Spleen (tissue), 11 donors: ENCODE results near the gene ARHGAP19. TPM values are rescaled to one million over a fixed set of nuclear protein-coding genes. Genes with fewer than 3 reads are reported as not detected.
A peak's percentile ranks its signal among the peaks of the same experiment; 100 is the strongest.

Experiments
- DNase-seq: peaks from one replicate; pipeline ENCODE4 v3.0.0-alpha.2; 2020
- H3K27ac ChIP-seq, 8 donors: fragments of 200-600 bp; sonication (generic) in 7 of 8; 1 replicate in 4 of 8; 2 replicates in 4 of 8; pipeline versions ENCODE4 v1.5.0 to v1.8.0; 2016 to 2021; ENCODE audit warnings: inconsistent platforms in 4 of 8, mild to moderate bottlenecking in 4 of 8, moderate library complexity in 1 of 8
- H3K27me3 ChIP-seq, 7 donors: fragments of 200-600 bp; sonication (generic) in 6 of 7; replicated peaks in 1 of 7; 1 replicate in 4 of 7; 2 replicates in 3 of 7; pipeline versions ENCODE4 v1.5.0 to v1.8.0; 2016 to 2021; ENCODE audit warnings: inconsistent platforms in 3 of 7, mild to moderate bottlenecking in 1 of 7
- H3K36me3 ChIP-seq, 6 donors: fragments of 200-600 bp; sonication (generic) in 5 of 6; 1 replicate in 4 of 6; 2 replicates in 2 of 6; pipeline versions ENCODE4 v1.5.0 to v1.8.0; 2016 to 2021; ENCODE audit warnings: inconsistent platforms in 2 of 6
- H3K4me1 ChIP-seq, 6 donors: fragments of 200-600 bp; sonication (generic) in 5 of 6; 1 replicate in 3 of 6; 2 replicates in 3 of 6; pipeline versions ENCODE4 v1.5.0 to v1.8.0; 2016 to 2021; ENCODE audit warnings: inconsistent platforms in 3 of 6
- H3K4me3 ChIP-seq, 8 donors: fragments of 200-600 bp; sonication (generic) in 7 of 8; 1 replicate in 4 of 8; 2 replicates in 4 of 8; pipeline versions ENCODE4 v1.5.0 to v1.8.0; 2016 to 2021; ENCODE audit warnings: inconsistent platforms in 4 of 8, mild to moderate bottlenecking in 4 of 8, moderate library complexity in 2 of 8
- H3K9me3 ChIP-seq, 8 donors: fragments of 200-600 bp; sonication (generic) in 7 of 8; 1 replicate in 4 of 8; 2 replicates in 4 of 8; pipeline versions ENCODE4 v1.5.0 to v1.8.0; 2016 to 2021; ENCODE audit warnings: inconsistent platforms in 4 of 8
- POLR2A ChIP-seq, 3 donors: fragments of 450-650 bp; IDR thresholded peaks; one replicate each; pipeline ENCODE4 v1.5.1; 2017; ENCODE audit warnings: antibody characterized with exemption in 3 of 3, mild to moderate bottlenecking in 1 of 3
- POLR2AphosphoS5 ChIP-seq, 3 donors: sonication (generic); formaldehyde crosslinking; IDR thresholded peaks; one replicate each; pipeline ENCODE4 v1.5.1; 2017; ENCODE audit warnings: antibody characterized with exemption in 3 of 3
- WGBS, 5 donors: extraction: QIAGEN DNeasy Blood & Tissue Kit in 3 of 5; methylation state at CpG; one replicate each; pipeline versions ENCODE4 v1.1.5 to v1.1.7; 2013 to 2018; 5-methylcytosine and 5-hydroxymethylcytosine counted together
- intact Hi-C: fragments of 100-400 bp; cut with DNase I; formaldehyde crosslinking; loops from one replicate; pipeline ENCODE4 v1.15.0; 2023; ENCODE audit warnings: low total_unique reads
- polyA plus RNA-seq, 3 donors: library from polyadenylated mRNA; stranded (reverse); fragments of 200-250 nt; gene quantifications; one replicate each; pipeline ENCODE4 v1.2.1, GENCODE V29; 2013
- total RNA-seq, 7 donors: library from RNA; depleted of rRNA in 3 of 7; stranded (reverse); fragments of >200 nt in 3 of 7; fragmentation: NEBNext Ultra II Directional in 4 of 7; extraction: Animal tissue kit (Norgen Biotek cat#: 25700) in 4 of 7; gene quantifications; one replicate each; pipeline versions ENCODE4 v1.1.0 to v1.2.1, GENCODE V29; 2016 to 2021
- TF ChIP-seq, protein P1 (sequence below), 11 experiments: fragments of 200-600 bp in 7 of 11; fragments of 450-650 bp in 4 of 11; sonication (generic) in 4 of 11; IDR thresholded peaks in 8 of 11; conservative IDR thresholded peaks in 3 of 11; 1 replicate in 7 of 11; 2 replicates in 4 of 11; pipeline versions ENCODE4 v1.4.0 to v1.8.0; 2016 to 2021; ENCODE audit warnings: antibody characterized with exemption in 11 of 11, inconsistent platforms in 4 of 11, mild to moderate bottlenecking in 1 of 11
- donor health status: healthy with polysubstance abuse.
- donor health status: DM: no; HTN: no; CAD: no; lungs with moderate emphysema.
- donor health status: DM: no; HTN: no; CAD: no.
- donor health status: Bipolar disorder and iron deficiency.
- donor health status: healthy.
- donor health status: DM: no; HTN: no; CAD: no.
- donor health status: DM: yes; HTN: yes; CAD: no.

Gene ARHGAP19
- total and polyA plus RNA-seq, 10 donors = 3.1 to 35.3 (median 25.1) TPM

GRCh38 chr10:97336942-97337831, 44.8 kb upstream of the ARHGAP19 start:
- 61 to 75% (median 69%) methylated on average over 11 of the region's 11 CpGs for WGBS, 5 donors
- no peak overlapping the region for H3K4me3 ChIP-seq
- no peaks in the 10 kb centered on the region for H3K9me3 ChIP-seq
- TF ChIP-seq, protein P1, sequence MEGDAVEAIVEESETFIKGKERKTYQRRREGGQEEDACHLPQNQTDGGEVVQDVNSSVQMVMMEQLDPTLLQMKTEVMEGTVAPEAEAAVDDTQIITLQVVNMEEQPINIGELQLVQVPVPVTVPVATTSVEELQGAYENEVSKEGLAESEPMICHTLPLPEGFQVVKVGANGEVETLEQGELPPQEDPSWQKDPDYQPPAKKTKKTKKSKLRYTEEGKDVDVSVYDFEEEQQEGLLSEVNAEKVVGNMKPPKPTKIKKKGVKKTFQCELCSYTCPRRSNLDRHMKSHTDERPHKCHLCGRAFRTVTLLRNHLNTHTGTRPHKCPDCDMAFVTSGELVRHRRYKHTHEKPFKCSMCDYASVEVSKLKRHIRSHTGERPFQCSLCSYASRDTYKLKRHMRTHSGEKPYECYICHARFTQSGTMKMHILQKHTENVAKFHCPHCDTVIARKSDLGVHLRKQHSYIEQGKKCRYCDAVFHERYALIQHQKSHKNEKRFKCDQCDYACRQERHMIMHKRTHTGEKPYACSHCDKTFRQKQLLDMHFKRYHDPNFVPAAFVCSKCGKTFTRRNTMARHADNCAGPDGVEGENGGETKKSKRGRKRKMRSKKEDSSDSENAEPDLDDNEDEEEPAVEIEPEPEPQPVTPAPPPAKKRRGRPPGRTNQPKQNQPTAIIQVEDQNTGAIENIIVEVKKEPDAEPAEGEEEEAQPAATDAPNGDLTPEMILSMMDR (IDR thresholded peaks at IDR 0.05 in 8 of 11, conservative IDR thresholded peaks at IDR 0.05 in 3 of 11) = no peak
- TF ChIP-seq POLR2AphosphoS5 (IDR thresholded peaks at IDR 0.05) (no peak), POLR2A (IDR thresholded peaks at IDR 0.05) (no peak)
- intact Hi-C loops = no loop called here
- peak overlapping the region in 3 of 8 donors; percentile 20 to 100 (median 99) for H3K27ac ChIP-seq
- no peak for DNase-seq
- peaks cover 8 to 43% (median 25%) of the 10 kb centered on the region in 6 donors for H3K4me1 ChIP-seq
- no peaks in the 10 kb centered on the region for H3K27me3 ChIP-seq
- H3K36me3 ChIP-seq = peaks cover 0 to 1% (median 0%) of the 10 kb centered on the region in 6 donors

GRCh38 chr10:97336446-97336845, 44.0 kb upstream of the ARHGAP19 start:
- peaks cover 14 to 50% (median 32%) of the 10 kb centered on the region in 6 donors for H3K4me1 ChIP-seq
- H3K36me3 ChIP-seq = peaks cover 0 to 9% (median 0%) of the 10 kb centered on the region in 6 donors
- no peaks in the 10 kb centered on the region for H3K9me3 ChIP-seq
- no peak overlapping the region for H3K4me3 ChIP-seq
- H3K27ac ChIP-seq = peak overlapping the region in 5 of 8 donors; percentile 95 to 100 (median 97)
- TF ChIP-seq POLR2A (IDR thresholded peaks at IDR 0.05) = no peak
- TF ChIP-seq, protein P1 (IDR thresholded peaks at IDR 0.05 in 8 of 11, conservative IDR thresholded peaks at IDR 0.05 in 3 of 11) = no peak
- TF ChIP-seq POLR2AphosphoS5 (IDR thresholded peaks at IDR 0.05) = no peak
- intact Hi-C loops = no loop called here
- no peak for DNase-seq
- WGBS, 5 donors = 45 to 73% (median 57%) methylated on average over 5 of the region's 5 CpGs
- no peaks in the 10 kb centered on the region for H3K27me3 ChIP-seq

GRCh38 chr10:97336006-97336405, 43.6 kb upstream of the ARHGAP19 start:
- Histone ChIP-seq H3K36me3 (peaks cover 0 to 13% (median 0%) of the 10 kb centered on the region in 6 donors), H3K27ac (peak overlapping the region in 7 of 8 donors; percentile 95 to 100 (median 98)), H3K4me3 (no peak overlapping the region), H3K4me1 (peaks cover 18 to 55% (median 37%) of the 10 kb centered on the region in 6 donors), H3K27me3 (no peaks in the 10 kb centered on the region), H3K9me3 (no peaks in the 10 kb centered on the region)
- 48 to 71% (median 55%) methylated on average over 5 of the region's 5 CpGs for WGBS, 5 donors
- DNase-seq = no peak
- TF ChIP-seq, protein P1 (IDR thresholded peaks at IDR 0.05 in 8 of 11, conservative IDR thresholded peaks at IDR 0.05 in 3 of 11) = no peak
- no peak for TF ChIP-seq POLR2AphosphoS5 (IDR thresholded peaks at IDR 0.05)
- TF ChIP-seq POLR2A (IDR thresholded peaks at IDR 0.05) = no peak
- intact Hi-C loops = no loop called here

GRCh38 chr10:97335188-97335619, 42.8 kb upstream of the ARHGAP19 start:
- Histone ChIP-seq H3K4me1 (peaks cover 19 to 63% (median 45%) of the 10 kb centered on the region in 6 donors), H3K9me3 (no peaks in the 10 kb centered on the region), H3K27me3 (no peaks in the 10 kb centered on the region), H3K4me3 (peak overlapping the region; percentile 88 to 99 (median 96)), H3K27ac (peak overlapping the region; percentile 94 to 100 (median 98)), H3K36me3 (peaks cover 0 to 21% (median 0%) of the 10 kb centered on the region in 6 donors)
- peak; percentile 87 for DNase-seq
- TF ChIP-seq, protein P1 (IDR thresholded peaks at IDR 0.05 in 8 of 11, conservative IDR thresholded peaks at IDR 0.05 in 3 of 11) = no peak
- TF ChIP-seq POLR2AphosphoS5 (IDR thresholded peaks at IDR 0.05) (no peak), POLR2A (IDR thresholded peaks at IDR 0.05) (no peak)
- WGBS, 5 donors = 5 to 9% (median 7%) methylated on average over 25 of the region's 25 CpGs
- intact Hi-C loops = no loop called here
